PC-3 (cell line): ENCODE data around the gene RBM34. TPM values are rescaled to one million over a fixed set of nuclear protein-coding genes. Genes with fewer than 3 reads are reported as not detected.

ENCODE experiments used
- ATAC-seq: fragments of 200-7000 bp; cut with Tn5 transposase; 2 replicates; pipeline ENCODE4 v1.9.1; 2020; ENCODE audit warnings: mild to moderate bottlenecking, moderate library complexity
- BruUV-seq: library from RNA; stranded (reverse); fragments of 400-500 nt; replicated peaks from 2 replicates; lab custom pipeline; 2021; lab: Mats Ljungman, UMichigan
- CTCF ChIA-PET: fragments of 300-600 bp; sonication (Branson Sonifier 250); formaldehyde crosslinking; loops from one replicate; lab custom pipeline; 2022; ENCODE audit warnings: antibody characterized with exemption; lab: Charles Lee
- POLR2A ChIA-PET: fragments of 300-600 bp; sonication (Branson Sonifier 250); formaldehyde crosslinking; loops from one replicate; lab custom pipeline; 2022; ENCODE audit warnings: antibody characterized with exemption; ENCODE audit not compliant: unreplicated experiment; lab: Charles Lee
- DNase-seq: peaks from one replicate; pipeline ENCODE4 v3.0.0-alpha.2; 2015
- H2AFZ ChIP-seq: fragments of 300-600 bp; sonication (generic); 2 replicates; pipeline ENCODE4 v1.6.0; 2016; ENCODE audit warnings: antibody characterized with exemption, low read length
- H3F3A ChIP-seq: fragments of 300-600 bp; sonication (generic); one replicate; pipeline ENCODE4 v1.6.0; 2017; ENCODE audit warnings: antibody characterized with exemption, low read length, control low read depth, mild to moderate bottlenecking; ENCODE audit not compliant: unreplicated experiment
- H3K27ac ChIP-seq: fragments of 300-600 bp; sonication (generic); 2 replicates; pipeline ENCODE4 v1.5.1; 2016; ENCODE audit warnings: mild to moderate bottlenecking, low read length
- H3K27me3 ChIP-seq: fragments of 300-600 bp; sonication (generic); 2 replicates; pipeline ENCODE4 v1.6.1; 2016; ENCODE audit warnings: low read length, mixed read lengths
- H3K36me3 ChIP-seq: fragments of 300-600 bp; sonication (generic); 2 replicates; pipeline ENCODE4 v1.6.1; 2016; ENCODE audit warnings: low read depth, mixed run types, low read length, mixed read lengths
- H3K4me1 ChIP-seq: fragments of 300-600 bp; sonication (generic); 2 replicates; pipeline ENCODE4 v1.5.1; 2016; ENCODE audit warnings: low read length; ENCODE audit not compliant: insufficient read depth
- H3K4me2 ChIP-seq: fragments of 300-600 bp; sonication (generic); 2 replicates; pipeline ENCODE4 v1.6.0; 2016; ENCODE audit warnings: low read length
- H3K4me3 ChIP-seq: fragments of 300-600 bp; sonication (generic); 2 replicates; pipeline ENCODE4 v1.5.1; 2016; ENCODE audit warnings: mild to moderate bottlenecking, low read length, mixed read lengths
- H3K79me2 ChIP-seq: fragments of 300-600 bp; sonication (generic); 2 replicates; pipeline ENCODE4 v1.6.1; 2017; ENCODE audit warnings: low read length, mixed read lengths
- H3K9ac ChIP-seq: fragments of 300-600 bp; sonication (generic); 2 replicates; pipeline ENCODE4 v1.6.0; 2016; ENCODE audit warnings: mild to moderate bottlenecking, low read length
- H3K9me2 ChIP-seq: fragments of 300-600 bp; sonication (generic); replicated peaks from 2 replicates; pipeline ENCODE4 v1.6.1; 2016; ENCODE audit warnings: mixed run types, low read length, mixed read lengths
- H3K9me3 ChIP-seq: fragments of 300-600 bp; sonication (generic); 2 replicates; pipeline ENCODE4 v1.6.1; 2016; ENCODE audit warnings: low read length, mixed read lengths
- H4K20me1 ChIP-seq: fragments of 300-600 bp; sonication (generic); 2 replicates; pipeline ENCODE4 v1.6.1; 2016; ENCODE audit warnings: low read length, mixed read lengths
- CTCF ChIP-seq: fragments of 300-600 bp; sonication (generic); conservative IDR thresholded peaks from 2 replicates; pipeline ENCODE4 v1.5.1; 2017; ENCODE audit warnings: antibody characterized with exemption, low read depth, mild to moderate bottlenecking, low read length
- EZH2 ChIP-seq: fragments of 300-600 bp; sonication (generic); IDR thresholded peaks from one replicate; pipeline ENCODE4 v1.6.1; 2017; ENCODE audit warnings: antibody characterized with exemption, mild to moderate bottlenecking, low read length; ENCODE audit not compliant: unreplicated experiment
- EZH2phosphoT487 ChIP-seq: fragments of 300-600 bp; sonication (generic); IDR thresholded peaks from 2 replicates; pipeline ENCODE4 v1.6.1; 2018; ENCODE audit warnings: mild to moderate bottlenecking, antibody characterized with exemption, low read length, borderline replicate concordance
- intact Hi-C: fragments of 100-400 bp; cut with micrococcal nuclease; formaldehyde crosslinking; loops from 2 replicates; pipeline ENCODE4 v1.9.0; 2023
- total RNA-seq: library from RNA; depleted of rRNA; stranded (reverse); fragments of >200 nt; gene quantifications from 2 replicates; pipeline ENCODE4 v1.2.3, GENCODE V29; 2014

The RBM34 gene
- total RNA-seq, 1 experiment from 2014 or later = 40.1 TPM

- H3K36me3 ChIP-seq = peaks cover 7% of the 10 kb centered on the region; the same call in 1 of the 2 replicates
- no peaks in the 10 kb centered on the region for H3K27me3 ChIP-seq
- H3K79me2 ChIP-seq = no peaks in the 10 kb centered on the region
- ChIA-PET POLR2A (no interaction called here), CTCF (no interaction called here)
- ATAC-seq (no peak), DNase-seq (no peak)
- BruUV-seq = no TSS peak
- no peak for TF ChIP-seq EZH2
- TF ChIP-seq CTCF = no peak
- TF ChIP-seq EZH2phosphoT487 = no peak
- no peak overlapping the region for H2AFZ ChIP-seq
- no peaks in the 10 kb centered on the region for H3K9me2 ChIP-seq
- intact Hi-C loops = no loop called here
- no peaks in the 10 kb centered on the region for H4K20me1 ChIP-seq
- no peak overlapping the region for H3K27ac ChIP-seq
- no peak overlapping the region for H3K4me3 ChIP-seq
- H3F3A ChIP-seq = no peaks in the 10 kb centered on the region
- H3K4me2 ChIP-seq = no peak overlapping the region
- H3K9me3 ChIP-seq = no peaks in the 10 kb centered on the region
- no peak overlapping the region for H3K9ac ChIP-seq
- H3K4me1 ChIP-seq = no peaks in the 10 kb centered on the region
Measured at GRCh38 chr1:235149824-235150223, 11.2 kb downstream of the RBM34 start.

- H3K9ac ChIP-seq = no peak overlapping the region
- no peak overlapping the region for H3K4me2 ChIP-seq
- DNase-seq (no peak), ATAC-seq (no peak)
- H4K20me1 ChIP-seq = no peaks in the 10 kb centered on the region
- no peaks in the 10 kb centered on the region for H3K9me2 ChIP-seq
- POLR2A ChIA-PET = no interaction called here
- no peak overlapping the region for H2AFZ ChIP-seq
- TF ChIP-seq EZH2 (no peak), CTCF (no peak), EZH2phosphoT487 (no peak)
- CTCF ChIA-PET = no interaction called here
- H3K9me3 ChIP-seq = no peaks in the 10 kb centered on the region
- H3K79me2 ChIP-seq = no peaks in the 10 kb centered on the region
- H3K27me3 ChIP-seq = no peaks in the 10 kb centered on the region
- no peaks in the 10 kb centered on the region for H3K4me1 ChIP-seq
- no TSS peak for BruUV-seq
- intact Hi-C loops = no loop called here
- H3K27ac ChIP-seq = no peak overlapping the region
- H3K4me3 ChIP-seq = no peak overlapping the region
- H3K36me3 ChIP-seq = peaks cover 7% of the 10 kb centered on the region; the same call in 1 of the 2 replicates
- no peaks in the 10 kb centered on the region for H3F3A ChIP-seq
Measured at GRCh38 chr1:235147269-235147668, 13.8 kb downstream of the RBM34 start.

- ChIA-PET CTCF (no interaction called here), POLR2A (no interaction called here)
- ATAC-seq = no peak
Measured at GRCh38 chr1:235145639-235146038, 15.4 kb downstream of the RBM34 start.

More at GRCh38 chr1:235145639-235146038, 15.4 kb downstream of the RBM34 start:
- H3K4me1 ChIP-seq = no peaks in the 10 kb centered on the region
- H3K36me3 ChIP-seq = peaks cover 12% of the 10 kb centered on the region; the same call in 1 of the 2 replicates
- H3K79me2 ChIP-seq = no peaks in the 10 kb centered on the region
- DNase-seq = no peak
- no peak overlapping the region for H3K4me2 ChIP-seq
- H3K9me2 ChIP-seq = no peaks in the 10 kb centered on the region
- BruUV-seq = no TSS peak
- H3K27ac ChIP-seq = no peak overlapping the region
- no peak overlapping the region for H3K4me3 ChIP-seq
- no peaks in the 10 kb centered on the region for H3K27me3 ChIP-seq
- TF ChIP-seq CTCF (no peak), EZH2 (no peak), EZH2phosphoT487 (no peak)
- H3F3A ChIP-seq = no peaks in the 10 kb centered on the region
- intact Hi-C loops = no loop called here
- no peak overlapping the region for H3K9ac ChIP-seq
- H3K9me3 ChIP-seq = no peaks in the 10 kb centered on the region
- no peak overlapping the region for H2AFZ ChIP-seq
- no peaks in the 10 kb centered on the region for H4K20me1 ChIP-seq
